A549 (cell line): ENCODE measurements around the gene PRKG1.

ENCODE experiments used
- JUN ChIP-seq, 2 experiments: fragments of >200 bp; sonication (Bioruptor Twin); formaldehyde crosslinking; IDR thresholded peaks; 2 replicates in 1 of 2; 3 replicates in 1 of 2; pipeline ENCODE4 v1.6.1; 2016 to 2017
- KDM1A ChIP-seq: fragments of 200-600 bp; sonication (generic); IDR thresholded peaks from 2 replicates; pipeline ENCODE4 v1.6.1; 2016; ENCODE audit warnings: low read depth, mild to moderate bottlenecking
- PHF8 ChIP-seq: fragments of 200-600 bp; sonication (generic); IDR thresholded peaks from 2 replicates; pipeline ENCODE4 v1.6.1; 2016; ENCODE audit warnings: low read depth, mild to moderate bottlenecking, antibody characterized with exemption, moderate library complexity, borderline replicate concordance
- POLR2A ChIP-seq: IDR thresholded peaks from 2 replicates; pipeline ENCODE4 v1.6.1; 2012; ENCODE audit warnings: mild to moderate bottlenecking, low read length
- ZC3H11A ChIP-seq: fragments of 450-650 bp; IDR thresholded peaks from 2 replicates; pipeline ENCODE4 v1.6.1; 2014; ENCODE audit warnings: antibody characterized with exemption, mild to moderate bottlenecking
- ZNF302 ChIP-seq: fragments of 250-450 bp; sonication (Bioruptor Pico); IDR thresholded peaks from 2 replicates; pipeline ENCODE4 v1.9.0; 2021; ENCODE audit warnings: inconsistent platforms, mild to moderate bottlenecking, moderate library complexity

DNA sequence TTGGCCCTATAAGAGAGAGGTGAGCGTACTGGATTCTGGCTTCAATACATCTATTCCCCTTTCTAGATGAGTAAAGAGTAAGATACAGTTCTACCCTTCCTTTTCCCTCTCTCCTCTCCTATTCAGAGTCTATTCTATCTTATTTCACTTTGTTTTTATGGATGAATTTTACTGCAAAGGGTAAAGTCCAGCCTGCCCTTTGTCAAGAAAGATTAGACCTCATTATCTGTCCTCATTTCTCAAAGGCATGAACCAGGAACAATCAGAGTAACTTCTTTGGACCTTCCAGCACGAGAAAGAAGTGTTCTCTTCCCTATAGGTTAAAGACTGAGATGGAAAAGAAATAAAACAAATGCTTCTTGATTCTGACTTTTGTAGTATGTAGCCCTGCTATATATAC, 239.0 kb downstream of the PRKG1 start:
- TF ChIP-seq PHF8 (no peak), ZC3H11A (no peak), KDM1A (no peak), POLR2A (no peak), ZNF302 (no peak), JUN (IDR thresholded peaks at IDR 0.05) (no peak)
